ENCODE data around the gene KDM1A. TPM values are rescaled to one million over a fixed set of nuclear protein-coding genes. Genes with fewer than 3 reads are reported as not detected.

The KDM1A gene
- total and polyA plus RNA-seq, 4 donors = 7.4 to 46.7 (median 21.5) TPM

- Histone ChIP-seq H3K4me1 (ENCODE audit: control insufficient read depth in 4 of 4, insufficient read depth in 4 of 4, low read length in 3 of 4) (peaks cover 0 to 9% (median 5%) of the 10 kb centered on the region in 4 donors), H3K9me3 (ENCODE audit: control insufficient read depth in 4 of 4, low read length in 3 of 4) (no peaks in the 10 kb centered on the region), H3K9ac (ENCODE audit: low read depth in 1 of 2, low read length in 2 of 2) (no peak overlapping the region), H3K27me3 (ENCODE audit: control insufficient read depth in 4 of 4, insufficient read depth in 4 of 4, low read length in 3 of 4) (no peaks in the 10 kb centered on the region), H3K4me3 (ENCODE audit: low read depth in 1 of 3, low read length in 3 of 3) (no peak overlapping the region), H3K27ac (ENCODE audit: low read depth in 1 of 2, low read length in 2 of 2) (no peak overlapping the region), H3K36me3 (ENCODE audit: control insufficient read depth in 4 of 4, insufficient read depth in 3 of 4, low read depth in 1 of 4, low read length in 3 of 4) (no peaks in the 10 kb centered on the region)
- WGBS = 94% methylated on average over 1 of the region's 1 CpG
- no peak for DNase-seq (ENCODE audit: low spot score)
- TF ChIP-seq TAF1 (conservative IDR thresholded peaks at IDR 0.05) = no peak
- TF ChIP-seq MAX (IDR thresholded peaks at IDR 0.05) = no peak
- TF ChIP-seq CTCF (IDR thresholded peaks at IDR 0.05; ENCODE audit: low read depth, low read length, missing input control) = no peak
- TF ChIP-seq EGR1 (IDR thresholded peaks at IDR 0.05; ENCODE audit: low read depth in 2 of 2) = no peak
- no peak for TF ChIP-seq HNF4A (conservative IDR thresholded peaks at IDR 0.05)
- no peak for TF ChIP-seq RXRA (IDR thresholded peaks at IDR 0.05)
- no peak for TF ChIP-seq FOXA1 (IDR thresholded peaks at IDR 0.05)
- no peak for TF ChIP-seq NR2F2 (IDR thresholded peaks at IDR 0.05)
- no peak for TF ChIP-seq ZBTB33 (IDR thresholded peaks at IDR 0.05)
- TF ChIP-seq JUND (IDR thresholded peaks at IDR 0.05) = no peak
- no peak for TF ChIP-seq SP1 (IDR thresholded peaks at IDR 0.05)
- TF ChIP-seq GABPA (IDR thresholded peaks at IDR 0.05 in 1 of 2, conservative IDR thresholded peaks at IDR 0.05 in 1 of 2) = no peak
- no peak for TF ChIP-seq RAD21 (IDR thresholded peaks at IDR 0.05)
- no peak for TF ChIP-seq REST (IDR thresholded peaks at IDR 0.05)
- no peak for TF ChIP-seq ATF3 (IDR thresholded peaks at IDR 0.05)
These were observed 79.9 kb downstream of the KDM1A start for GRCh38 chr1:23099171-23099536.
